ENCODE measurements around the gene PFKFB4.

- no peak for TF ChIP-seq E2F6 (IDR thresholded peaks at IDR 0.05; ENCODE audit: borderline replicate concordance in 1 of 2, extremely low read depth in 1 of 2, insufficient read depth in 1 of 2, insufficient read length in 1 of 2, low read depth in 1 of 2, low read length in 1 of 2, poor library complexity in 1 of 2, severe bottlenecking in 1 of 2)
- no peak for TF ChIP-seq RUNX1 (IDR thresholded peaks at IDR 0.05; ENCODE audit: low read depth)
- no peak for TF ChIP-seq CTCF (IDR thresholded peaks at IDR 0.05 in 2 of 3, conservative IDR thresholded peaks at IDR 0.05 in 1 of 3; ENCODE audit: insufficient read depth in 2 of 3, low read depth in 1 of 3, low read length in 3 of 3)
- TF ChIP-seq SIX5 (IDR thresholded peaks at IDR 0.05; ENCODE audit: borderline replicate concordance in 1 of 2, insufficient read depth in 1 of 2, low read depth in 1 of 2, low read length in 2 of 2) = no peak
Observed at GRCh38 chr3:48511551-48511950, 45.1 kb downstream of the PFKFB4 start.

All from K562 (cell line).